Raji (cell line): ENCODE measurements around the gene METTL9.

Experiments used
- POLR2A ChIP-seq: IDR thresholded peaks from 2 replicates; pipeline ENCODE4 v1.6.1; 2011; ENCODE audit warnings: low read depth, low read length, control low read depth; ENCODE audit not compliant: insufficient read depth

Gene METTL9

GRCh38 chr16:21599122-21600030 is at the start of gene METTL9:
Gene METTL9 (plus strand): TSS chr16:21599577. CDS start chr16:21599734, 157 bp downstream.
- peak; percentile 91 for TF ChIP-seq POLR2A

GRCh38 chr16:21554795-21555585 is 44.4 kb upstream of the METTL9 start:
- peak; percentile 36; the same call in 1 of the 2 replicates for TF ChIP-seq POLR2A

- TF ChIP-seq POLR2A = no peak
These were observed 38.9 kb upstream of the METTL9 start for GRCh38 chr16:21560462-21560861.

GRCh38 chr16:21563676-21564075 is 35.7 kb upstream of the METTL9 start:
- no peak for TF ChIP-seq POLR2A

GRCh38 chr16:21565507-21565860 is 33.9 kb upstream of the METTL9 start:
- TF ChIP-seq POLR2A = no peak

GRCh38 chr16:21565861-21566669 is 33.3 kb upstream of the METTL9 start:
- TF ChIP-seq POLR2A = no peak

- no peak for TF ChIP-seq POLR2A
These were observed 32.4 kb upstream of the METTL9 start for GRCh38 chr16:21566891-21567414.

GRCh38 chr16:21568502-21569189 is 30.7 kb upstream of the METTL9 start:
- no peak for TF ChIP-seq POLR2A

GRCh38 chr16:21570676-21571017 is 28.7 kb upstream of the METTL9 start:
- no peak for TF ChIP-seq POLR2A

- no peak for TF ChIP-seq POLR2A
These were observed 25.0 kb upstream of the METTL9 start for GRCh38 chr16:21574372-21574771.

GRCh38 chr16:21580807-21581206 is 18.6 kb upstream of the METTL9 start:
- no peak for TF ChIP-seq POLR2A

- no peak for TF ChIP-seq POLR2A
These were observed 14.6 kb upstream of the METTL9 start for GRCh38 chr16:21584817-21585216.

GRCh38 chr16:21589551-21589950 is 9.8 kb upstream of the METTL9 start:
- TF ChIP-seq POLR2A = no peak

GRCh38 chr16:21590287-21590686 is 9.1 kb upstream of the METTL9 start:
- TF ChIP-seq POLR2A = no peak
